ENCODE results near the gene ANKRD11.

The ANKRD11 gene

GRCh38 chr16:89411335-89411850, 79.0 kb downstream of the ANKRD11 start:
- H3K27me3 ChIP-seq (ENCODE audit: control insufficient read depth, insufficient read depth, low read length): no peaks in the 10 kb centered on the region
- no peak overlapping the region for H3K9ac ChIP-seq
- no peak for TF ChIP-seq CTCF (IDR thresholded peaks at IDR 0.05)
- H3K9me3 ChIP-seq (ENCODE audit: control insufficient read depth, low read length): no peaks in the 10 kb centered on the region
- no peaks in the 10 kb centered on the region for H3K36me3 ChIP-seq (ENCODE audit: control insufficient read depth, insufficient read depth, low read length)
- no peak overlapping the region for H2AFZ ChIP-seq
- H3K4me3 ChIP-seq (ENCODE audit: low read depth, low read length): no peak overlapping the region
- H3K27ac ChIP-seq: no peak overlapping the region
- peaks cover 7% of the 10 kb centered on the region for H3K4me1 ChIP-seq
- no peak overlapping the region for H3K4me2 ChIP-seq (ENCODE audit: low read length)
- H3K79me2 ChIP-seq: peaks cover 80% of the 10 kb centered on the region

GRCh38 chr16:89410794-89411309, 79.5 kb downstream of the ANKRD11 start:
- H3K27ac ChIP-seq: no peak overlapping the region
- no peaks in the 10 kb centered on the region for H3K9me3 ChIP-seq (ENCODE audit: control insufficient read depth, low read length)
- H3K27me3 ChIP-seq (ENCODE audit: control insufficient read depth, insufficient read depth, low read length): no peaks in the 10 kb centered on the region
- H3K79me2 ChIP-seq: peaks cover 78% of the 10 kb centered on the region
- no peak overlapping the region for H2AFZ ChIP-seq
- H3K9ac ChIP-seq: no peak overlapping the region
- no peak for TF ChIP-seq CTCF (IDR thresholded peaks at IDR 0.05)
- no peaks in the 10 kb centered on the region for H3K36me3 ChIP-seq (ENCODE audit: control insufficient read depth, insufficient read depth, low read length)
- H3K4me2 ChIP-seq (ENCODE audit: low read length): no peak overlapping the region
- H3K4me3 ChIP-seq (ENCODE audit: low read depth, low read length): no peak overlapping the region
- H3K4me1 ChIP-seq: peaks cover 7% of the 10 kb centered on the region

GRCh38 chr16:89410322-89410721, 80.0 kb downstream of the ANKRD11 start:
- Histone ChIP-seq H3K27ac (no peak overlapping the region), H3K9me3 (ENCODE audit: control insufficient read depth, low read length) (no peaks in the 10 kb centered on the region), H3K79me2 (peaks cover 82% of the 10 kb centered on the region), H3K4me1 (peaks cover 7% of the 10 kb centered on the region), H3K4me2 (ENCODE audit: low read length) (no peak overlapping the region), H3K36me3 (ENCODE audit: control insufficient read depth, insufficient read depth, low read length) (no peaks in the 10 kb centered on the region), H3K4me3 (ENCODE audit: low read depth, low read length) (no peak overlapping the region), H3K9ac (no peak overlapping the region), H2AFZ (no peak overlapping the region), H3K27me3 (ENCODE audit: control insufficient read depth, insufficient read depth, low read length) (no peaks in the 10 kb centered on the region)
- TF ChIP-seq CTCF (IDR thresholded peaks at IDR 0.05): no peak

- no peak overlapping the region for H2AFZ ChIP-seq
- peaks cover 7% of the 10 kb centered on the region for H3K4me1 ChIP-seq
- H3K4me3 ChIP-seq (ENCODE audit: low read depth, low read length): no peak overlapping the region
- no peak overlapping the region for H3K4me2 ChIP-seq (ENCODE audit: low read length)
- no peaks in the 10 kb centered on the region for H3K36me3 ChIP-seq (ENCODE audit: control insufficient read depth, insufficient read depth, low read length)
- no peak overlapping the region for H3K9ac ChIP-seq
- no peak for TF ChIP-seq CTCF (IDR thresholded peaks at IDR 0.05)
- peaks cover 85% of the 10 kb centered on the region for H3K79me2 ChIP-seq
- H3K9me3 ChIP-seq (ENCODE audit: control insufficient read depth, low read length): no peaks in the 10 kb centered on the region
- H3K27me3 ChIP-seq (ENCODE audit: control insufficient read depth, insufficient read depth, low read length): no peaks in the 10 kb centered on the region
- no peak overlapping the region for H3K27ac ChIP-seq
These were observed 81.1 kb downstream of the ANKRD11 start for GRCh38 chr16:89409161-89409711.

- Histone ChIP-seq H3K9me3 (ENCODE audit: control insufficient read depth, low read length) (no peaks in the 10 kb centered on the region), H3K4me2 (ENCODE audit: low read length) (no peak overlapping the region), H2AFZ (no peak overlapping the region), H3K4me3 (ENCODE audit: low read depth, low read length) (no peak overlapping the region), H3K79me2 (peaks cover 85% of the 10 kb centered on the region), H3K27me3 (ENCODE audit: control insufficient read depth, insufficient read depth, low read length) (no peaks in the 10 kb centered on the region), H3K4me1 (peaks cover 7% of the 10 kb centered on the region), H3K36me3 (ENCODE audit: control insufficient read depth, insufficient read depth, low read length) (no peaks in the 10 kb centered on the region), H3K9ac (no peak overlapping the region), H3K27ac (no peak overlapping the region)
- TF ChIP-seq CTCF (IDR thresholded peaks at IDR 0.05): no peak
These were observed 82.0 kb downstream of the ANKRD11 start for GRCh38 chr16:89408315-89408714.

Data from parathyroid adenoma (tissue), 2 donors.